Ramos (cell line): ENCODE measurements around the gene USP32.
"Not testable (repeated sequence)": the region's sequence is repeated elsewhere in the genome, so short reads cannot be mapped to it uniquely, and the experiment has no call there.

Experiments
- in situ Hi-C: fragments of 300-500 bp; cut with MboI; formaldehyde crosslinking; loops from one replicate; pipeline ENCODE4 v1.14.3; 2022; ENCODE audit warnings: low sequenced_read_pairs; ENCODE audit not compliant: unreplicated experiment

USP32 gene

DNA sequence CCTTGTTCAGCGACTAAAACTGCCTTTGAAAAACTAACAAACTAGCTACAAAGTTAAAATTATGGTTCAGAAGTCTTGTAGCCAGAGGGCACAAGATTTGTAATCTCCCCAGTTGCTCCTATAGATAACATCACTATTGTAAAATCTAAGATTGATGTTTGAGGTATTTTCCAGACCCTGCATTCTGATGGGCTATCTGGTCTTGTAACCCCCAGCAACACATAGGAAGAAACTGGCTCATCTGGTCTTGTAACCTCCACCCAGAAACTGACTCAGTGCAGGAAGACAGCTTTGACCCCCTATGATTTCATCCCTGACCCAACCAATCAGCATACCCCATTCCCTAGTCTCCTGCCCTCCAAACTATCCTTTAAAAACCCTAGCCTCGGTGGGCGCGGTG, 18.1 kb upstream of the USP32 start:
- in situ Hi-C loops, result no loop called here

DNA sequence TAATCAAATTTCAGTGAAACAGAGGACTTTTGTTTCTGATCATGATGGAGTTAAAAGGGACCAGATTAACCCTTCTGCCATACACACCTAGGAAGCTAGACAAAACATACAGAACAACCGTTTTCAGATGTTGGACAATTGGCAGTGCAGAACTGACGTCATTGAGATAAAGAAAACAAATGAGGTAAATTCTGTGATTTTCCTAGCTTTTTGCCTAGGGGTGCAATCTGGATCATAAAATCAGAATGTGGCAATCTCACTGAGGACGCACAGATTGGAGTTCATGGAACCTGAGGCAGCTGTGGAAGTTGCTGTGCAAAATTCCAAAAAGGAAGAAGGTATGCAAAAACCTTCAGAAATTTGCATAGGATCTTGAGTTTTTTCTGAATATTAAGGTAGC, 15.0 kb upstream of the USP32 start:
- in situ Hi-C loops, result no loop called here

DNA sequence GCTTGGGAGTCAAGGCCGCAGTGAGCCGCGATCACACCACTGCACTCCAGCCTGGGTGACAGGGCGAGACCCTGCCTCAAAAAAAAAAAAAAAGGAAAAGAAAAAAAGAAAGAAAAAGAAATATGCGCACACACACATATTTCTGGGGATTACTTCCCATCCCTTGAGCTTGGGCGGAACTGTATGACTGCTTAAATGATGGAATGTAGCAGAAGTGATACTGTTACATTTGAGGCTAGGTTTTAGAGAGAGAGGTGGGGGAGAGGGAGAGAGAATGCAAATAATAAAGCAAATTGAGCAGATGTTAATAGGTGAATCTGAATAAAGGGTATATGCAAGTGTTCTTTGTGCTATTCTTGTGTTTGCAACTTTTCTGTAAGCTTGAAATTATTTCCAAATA, 12.0 kb upstream of the USP32 start:
- in situ Hi-C loops, result no loop called here

DNA sequence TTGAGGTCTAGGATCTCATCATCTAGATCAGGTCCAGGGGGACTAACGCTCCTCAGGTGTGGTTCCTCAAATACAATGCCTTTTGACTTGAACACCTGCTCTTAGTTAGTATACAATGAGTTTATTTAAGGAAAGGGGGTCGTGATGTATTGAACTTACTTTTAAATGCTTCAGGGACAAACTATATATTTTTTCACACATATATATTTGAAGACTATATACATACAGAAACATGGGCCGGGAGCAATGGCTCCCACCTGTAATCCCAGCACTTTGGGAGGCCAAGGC, 11.5 kb upstream of the USP32 start:
- in situ Hi-C loops, result no loop called here

DNA sequence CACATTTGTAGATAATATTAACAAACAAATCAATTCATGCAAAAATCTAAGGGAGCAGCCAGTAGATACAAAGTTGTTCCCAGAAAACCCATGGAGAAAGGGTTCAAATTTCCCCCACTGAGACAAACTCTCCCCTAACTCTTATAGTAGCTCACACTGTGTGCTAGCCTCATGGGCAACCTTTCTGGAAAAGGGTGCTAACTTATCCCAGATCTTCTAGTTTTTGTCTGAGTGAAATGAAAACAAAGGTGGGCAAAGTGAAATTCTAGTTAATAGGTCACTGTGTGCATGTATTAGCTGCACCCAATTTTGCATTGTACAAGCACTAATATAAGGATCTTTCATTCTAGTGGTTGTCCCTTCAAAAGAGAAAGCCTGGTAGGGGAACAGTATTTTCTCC, 9.9 kb upstream of the USP32 start:
- in situ Hi-C loops, result no loop called here

DNA sequence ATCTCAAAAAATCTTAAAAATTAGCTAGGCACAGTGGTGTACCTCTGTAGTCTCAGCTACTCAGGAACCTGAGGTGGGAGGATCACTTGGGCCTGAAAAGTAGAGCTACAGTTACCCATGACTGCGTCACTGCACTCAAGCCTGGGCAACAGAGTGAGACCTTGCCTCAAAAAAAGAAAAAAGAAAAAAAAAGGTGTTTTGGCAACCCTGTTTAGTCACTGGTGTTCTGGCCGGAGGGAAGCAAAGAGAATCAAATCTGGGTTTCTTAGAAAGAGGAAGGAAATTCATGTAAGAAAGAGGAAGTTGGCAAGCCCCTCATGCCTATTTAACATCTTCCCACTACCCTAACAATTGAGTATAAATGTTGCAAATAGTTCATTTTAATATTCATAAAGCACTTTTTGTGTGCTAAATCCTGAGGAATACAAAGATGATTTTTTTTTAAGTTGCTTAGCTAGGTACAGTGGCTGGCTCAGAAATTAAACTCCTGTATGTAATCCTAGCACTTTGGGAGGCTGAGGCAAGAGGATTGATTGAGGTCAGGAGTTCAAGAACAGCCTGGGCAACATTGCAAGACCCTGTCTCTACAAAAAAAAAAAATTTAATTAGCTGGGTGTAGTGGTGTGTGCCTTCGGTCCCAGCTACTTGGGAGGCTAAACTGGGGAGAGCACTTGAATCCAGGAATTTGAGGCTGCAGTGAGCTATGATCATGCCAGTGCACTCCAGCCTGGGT, 6.5 kb upstream of the USP32 start:
- in situ Hi-C loops, result no loop called here

DNA sequence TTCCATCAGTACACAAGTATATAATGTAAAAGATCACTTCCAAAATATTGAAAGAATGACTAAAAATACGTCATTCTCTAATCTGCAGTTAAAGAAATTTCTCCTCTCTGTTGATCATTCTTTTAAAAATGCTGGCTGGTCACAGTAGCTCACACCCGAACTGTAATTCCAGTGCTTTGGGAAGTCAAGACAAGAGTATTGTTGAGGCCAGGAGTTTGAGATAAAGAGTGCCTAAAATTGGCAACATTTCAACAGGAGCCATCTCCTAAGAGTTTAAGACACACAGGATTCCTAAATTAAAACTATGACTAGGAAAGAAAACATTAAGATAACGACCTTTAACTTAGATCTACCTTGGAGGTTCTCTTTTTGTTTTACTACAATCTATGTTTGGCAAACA, 4.5 kb upstream of the USP32 start:
- in situ Hi-C loops, result no loop called here

DNA sequence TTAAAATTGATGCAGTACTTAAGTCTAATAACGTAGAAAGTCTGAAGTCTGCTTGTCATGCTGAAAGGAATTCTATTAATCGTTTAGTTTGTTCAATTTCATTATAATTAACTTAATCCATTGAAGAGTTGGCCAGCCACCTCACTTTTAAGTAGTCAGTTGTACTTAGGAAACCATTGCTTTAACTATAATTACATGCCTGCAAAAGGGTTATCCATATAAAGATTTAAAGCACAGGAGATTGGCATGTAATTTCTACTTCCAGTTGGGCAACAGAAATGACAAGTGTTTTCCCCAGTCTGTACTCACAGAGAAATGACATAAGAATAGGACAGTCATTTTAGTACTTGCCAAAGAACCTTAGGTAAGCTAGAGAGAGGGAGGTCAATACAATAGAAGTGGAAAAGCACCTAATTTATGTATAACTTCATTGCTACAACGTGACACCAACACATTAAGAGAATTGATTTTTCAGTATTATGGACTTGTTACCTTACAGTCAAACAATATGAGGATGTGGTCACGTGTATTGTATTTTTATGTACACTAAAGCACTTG, 3.7 kb upstream of the USP32 start:
- in situ Hi-C loops, result no loop called here

DNA sequence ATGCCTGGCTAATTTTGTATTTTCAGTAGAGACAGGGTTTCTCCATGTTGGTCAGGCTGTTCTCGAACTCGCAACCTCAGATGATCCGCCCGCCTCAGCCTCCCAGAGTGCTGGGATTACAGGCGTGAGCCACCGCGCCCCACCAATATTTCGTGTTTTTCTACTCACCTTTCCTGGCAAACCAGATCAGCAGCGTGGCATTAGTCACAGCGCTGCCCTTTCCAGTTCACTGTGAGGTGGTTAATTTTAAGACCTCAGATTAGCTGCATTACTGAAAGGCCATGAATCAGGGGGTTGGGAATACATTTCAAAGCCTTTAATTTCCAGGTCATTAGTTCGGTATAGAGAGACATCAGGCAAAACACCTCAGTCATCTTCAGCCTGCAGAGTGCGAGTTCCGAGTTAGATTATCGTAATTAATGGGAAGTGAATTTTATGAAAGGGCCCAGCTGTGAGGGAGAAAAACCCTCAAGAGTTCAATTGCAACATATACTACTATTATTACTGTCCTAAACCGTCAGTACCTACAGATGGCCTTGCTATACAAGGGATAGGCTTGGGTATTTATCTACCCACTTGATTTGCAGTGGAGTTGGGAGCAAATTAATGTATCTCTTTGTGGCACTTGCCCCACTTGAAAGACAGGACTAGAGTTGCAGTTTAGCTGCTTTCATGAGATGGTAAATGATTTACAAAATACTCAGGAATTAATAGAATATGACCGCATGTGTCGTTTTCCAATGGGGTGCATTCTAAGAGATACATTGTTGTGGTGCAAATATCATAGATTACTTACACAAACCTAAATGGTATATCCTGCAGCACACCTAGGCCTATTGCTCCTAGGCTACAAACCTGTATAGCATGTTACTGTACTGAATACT, 2.1 kb upstream of the USP32 start:
- in situ Hi-C loops, result no loop called here

DNA sequence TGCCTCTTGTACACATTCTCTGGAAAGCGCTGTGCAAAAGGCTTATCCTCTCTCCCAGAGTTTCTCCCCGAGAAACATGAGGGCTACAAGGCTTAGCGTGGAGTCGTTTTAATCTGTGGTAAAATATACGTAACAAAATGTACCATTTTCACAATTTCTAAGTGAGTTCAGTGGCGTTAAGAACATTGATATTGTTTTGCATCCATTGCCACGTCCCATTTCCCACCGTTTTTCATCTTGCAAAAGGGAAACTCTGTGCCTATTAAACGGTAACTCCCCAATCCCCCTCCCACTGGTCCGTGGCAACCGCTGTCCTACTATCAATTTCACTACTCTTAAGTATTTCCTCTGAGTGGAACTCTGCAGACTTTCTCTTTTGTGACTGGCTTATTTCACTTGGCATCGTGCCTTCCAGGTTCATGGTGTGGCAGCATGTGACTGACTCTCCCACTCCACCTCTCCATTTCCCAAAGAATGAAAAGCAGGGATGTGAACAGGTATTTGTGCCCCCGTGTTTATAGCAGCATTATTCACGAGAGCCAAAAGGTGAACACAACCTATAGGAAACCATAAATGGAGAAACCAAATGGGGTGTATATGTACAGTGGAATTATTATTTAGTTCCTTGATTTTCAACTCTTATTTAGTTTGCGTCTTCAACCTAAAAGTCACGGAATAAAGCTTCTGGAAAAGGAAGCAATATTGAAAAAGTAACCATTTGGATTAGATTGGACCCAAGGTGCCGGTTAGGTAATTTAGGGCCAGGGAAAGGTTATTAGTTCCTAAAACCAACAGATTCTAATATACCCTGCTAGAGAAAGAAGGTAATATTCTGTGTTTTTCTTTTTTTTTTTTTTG, 1.1 kb upstream of the USP32 start:
- in situ Hi-C loops, result no loop called here

DNA sequence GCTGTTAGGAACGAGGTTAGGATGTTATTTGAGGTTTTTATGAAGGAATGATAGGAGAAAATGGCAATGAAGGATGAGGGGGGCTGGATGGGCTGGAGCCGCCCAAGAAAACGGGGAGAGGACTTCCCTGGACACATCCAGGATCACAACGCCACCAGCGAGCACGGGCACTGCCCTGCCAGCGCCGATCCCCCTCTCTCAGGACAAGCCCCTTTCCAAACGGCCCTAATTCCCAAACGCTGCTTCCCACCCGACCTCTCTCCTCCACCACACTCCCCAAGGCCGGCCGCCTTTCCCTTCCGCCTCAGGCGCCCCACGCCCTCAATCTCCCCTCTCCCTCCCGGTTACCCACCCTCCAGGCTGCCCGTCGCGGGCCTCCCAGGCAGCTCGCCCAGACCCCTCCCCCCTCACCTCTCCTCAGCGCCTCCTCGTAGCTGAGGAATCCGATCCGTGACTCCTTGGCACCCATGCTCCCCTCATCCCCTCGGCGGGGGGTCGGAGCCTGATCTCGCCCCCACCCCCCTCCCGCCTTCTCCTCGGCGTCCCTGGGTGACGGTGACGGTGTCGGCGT, 377 bp downstream of the USP32 start:
- in situ Hi-C loops, result no loop called here

DNA sequence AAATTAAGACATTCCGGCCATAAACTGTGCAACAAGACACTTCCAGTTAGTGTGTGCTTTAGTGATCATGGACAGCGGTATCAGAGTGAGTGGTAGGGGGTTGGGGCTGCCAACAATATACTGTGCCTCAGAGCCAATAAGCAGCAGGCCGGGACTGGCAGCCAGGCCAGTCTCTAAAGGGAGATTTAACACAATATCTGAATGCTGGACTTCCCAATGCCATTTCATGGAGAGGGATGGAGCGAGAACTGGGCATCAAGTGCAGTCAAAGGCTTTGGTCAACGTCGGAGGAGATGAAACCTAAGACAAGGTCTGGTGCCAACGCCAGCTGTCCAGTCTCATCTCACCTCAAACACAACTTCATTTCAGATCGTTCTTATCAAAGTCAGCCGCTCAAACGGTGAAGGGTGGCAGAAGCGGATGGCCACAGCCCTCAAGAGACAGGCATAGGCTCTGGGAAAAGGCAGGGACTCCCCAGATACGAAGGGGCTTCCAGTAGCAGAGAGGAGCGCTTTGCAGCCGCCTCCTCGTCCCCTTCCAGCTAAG, 935 bp downstream of the USP32 start:
- in situ Hi-C loops, result no loop called here

DNA sequence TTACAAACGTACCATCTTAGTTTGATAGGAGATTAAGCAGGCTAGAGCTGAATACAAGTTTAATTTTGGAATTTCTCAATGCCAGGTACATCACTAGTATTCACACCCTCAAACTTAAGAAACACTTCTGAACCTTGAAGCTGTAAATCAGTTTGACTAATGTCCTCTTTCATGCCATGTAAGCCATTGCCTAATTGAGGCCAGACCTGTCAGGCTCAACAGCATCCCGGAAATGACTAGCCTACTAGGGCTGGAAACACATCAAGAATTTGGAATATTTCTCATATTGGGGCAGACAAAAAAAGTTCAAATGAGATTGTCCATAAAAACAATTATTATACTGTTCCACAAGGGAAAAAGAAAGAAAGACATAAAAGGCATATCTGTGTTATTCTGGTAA, 1.7 kb downstream of the USP32 start:
- in situ Hi-C loops, result no loop called here

DNA sequence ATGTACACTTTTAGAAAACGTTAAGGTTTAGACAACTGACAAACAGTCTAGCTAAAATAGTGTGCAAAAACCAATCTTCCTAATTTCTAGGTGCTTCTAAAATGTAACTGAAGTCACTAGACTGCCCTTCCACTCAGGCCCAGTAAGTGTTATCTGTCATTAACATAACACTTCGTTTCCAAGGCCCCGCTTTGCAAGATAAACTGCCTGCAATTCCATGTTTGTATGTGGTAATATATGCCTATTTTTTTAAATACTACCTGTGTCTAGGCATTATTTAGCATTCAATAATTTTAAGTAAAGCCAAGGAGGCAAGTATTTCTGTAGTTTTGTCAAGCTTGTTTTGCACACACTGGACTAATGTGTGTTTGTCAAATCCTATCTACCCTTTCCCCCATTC, 3.2 kb downstream of the USP32 start:
- in situ Hi-C loops, result no loop called here

DNA sequence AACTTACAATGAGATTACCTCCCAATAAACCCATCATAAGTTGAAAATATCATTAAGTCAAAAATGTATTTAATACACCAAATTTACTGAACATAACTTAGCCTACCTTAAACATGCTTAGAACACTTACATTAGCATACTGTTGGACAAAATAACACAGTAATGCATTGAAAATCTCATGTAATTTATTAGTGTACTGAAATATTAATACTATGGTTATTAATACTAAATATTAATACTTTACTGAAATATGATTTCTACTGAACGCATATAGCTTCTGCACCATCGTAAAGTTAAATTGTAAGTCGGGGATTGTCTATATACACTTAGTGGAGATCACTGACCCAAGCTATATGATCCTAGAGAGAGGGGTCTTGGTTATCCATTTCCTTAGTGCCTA, 4.3 kb downstream of the USP32 start:
- in situ Hi-C loops, result no loop called here

DNA sequence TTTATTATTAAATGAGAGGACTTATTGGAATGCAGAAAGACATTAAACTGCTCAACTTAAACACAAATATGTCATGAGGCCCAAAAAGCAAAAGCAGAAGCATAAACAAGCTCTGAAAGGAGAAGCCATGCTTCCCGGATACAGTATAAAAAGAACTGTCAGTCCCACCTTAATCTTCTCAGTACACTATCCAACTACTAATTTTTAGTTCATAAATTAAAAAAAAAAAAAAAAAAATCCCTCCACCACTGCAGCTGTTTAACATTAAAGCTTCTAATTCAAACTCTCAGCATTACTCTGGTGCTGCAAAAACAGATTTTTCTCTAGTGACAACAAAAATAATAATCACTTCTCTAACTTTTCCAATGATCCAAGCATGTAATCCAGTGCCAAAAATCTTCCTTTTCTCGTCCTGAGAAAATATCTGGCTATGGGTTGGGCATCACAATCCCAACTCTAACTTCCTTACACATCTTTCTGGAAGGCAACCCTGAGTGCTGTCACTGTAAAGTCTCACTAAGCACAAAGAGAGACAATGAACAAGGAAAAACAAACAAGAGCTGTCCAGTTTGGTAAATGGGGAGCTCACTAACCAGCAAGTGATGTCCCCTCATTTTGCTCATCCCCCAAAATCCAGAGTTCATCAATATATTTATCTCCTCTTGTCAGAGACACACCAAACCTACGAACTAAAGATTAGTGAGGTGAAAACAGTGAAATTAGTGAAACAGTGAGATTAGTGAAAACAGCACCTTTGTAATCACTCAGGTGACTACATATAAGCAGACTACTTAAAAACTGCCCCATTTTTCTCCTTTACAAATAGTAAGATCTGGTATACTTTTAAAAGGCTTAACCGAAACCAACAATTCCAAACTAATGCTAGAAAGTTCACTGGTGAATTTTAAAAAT, 5.5 kb downstream of the USP32 start:
- in situ Hi-C loops, result no loop called here

DNA sequence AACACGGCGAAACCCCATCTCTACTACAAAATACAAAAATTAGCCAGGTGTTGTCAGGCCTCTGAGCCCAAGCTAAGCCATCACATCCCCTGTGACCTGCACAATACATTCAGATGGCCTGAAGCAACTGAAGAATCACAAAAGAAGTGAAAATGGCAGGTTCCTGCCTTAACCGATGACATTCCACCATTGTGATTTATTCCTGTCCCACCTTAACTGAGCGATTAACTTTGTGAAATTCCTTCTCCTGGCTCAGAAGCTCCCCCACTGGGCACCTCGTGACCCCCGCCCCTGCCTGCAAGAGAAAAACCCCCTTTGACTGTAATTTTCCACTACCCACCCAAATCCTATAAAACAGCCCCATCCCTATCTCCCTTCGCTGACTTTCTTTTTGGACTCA, 7.0 kb downstream of the USP32 start:
- in situ Hi-C loops, result not testable (repeated sequence)

DNA sequence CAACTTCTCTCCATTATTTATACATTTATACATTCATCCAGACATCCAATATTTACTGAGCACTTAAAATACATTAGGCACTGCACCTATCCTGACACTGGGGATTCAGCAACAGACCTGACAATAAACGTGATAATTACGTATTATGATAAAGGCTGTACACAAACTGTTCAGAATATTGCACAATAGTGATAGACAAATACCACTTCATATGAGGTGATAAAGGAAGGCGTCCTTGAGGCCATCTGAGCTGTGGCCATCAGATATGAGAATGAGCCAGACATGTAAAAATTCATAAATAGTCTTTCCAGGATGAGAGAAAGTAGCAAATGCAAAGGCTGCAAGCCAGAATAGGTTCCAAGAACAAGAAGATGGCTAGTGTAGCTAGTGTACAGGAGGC, 8.6 kb downstream of the USP32 start:
- in situ Hi-C loops, result no loop called here

DNA sequence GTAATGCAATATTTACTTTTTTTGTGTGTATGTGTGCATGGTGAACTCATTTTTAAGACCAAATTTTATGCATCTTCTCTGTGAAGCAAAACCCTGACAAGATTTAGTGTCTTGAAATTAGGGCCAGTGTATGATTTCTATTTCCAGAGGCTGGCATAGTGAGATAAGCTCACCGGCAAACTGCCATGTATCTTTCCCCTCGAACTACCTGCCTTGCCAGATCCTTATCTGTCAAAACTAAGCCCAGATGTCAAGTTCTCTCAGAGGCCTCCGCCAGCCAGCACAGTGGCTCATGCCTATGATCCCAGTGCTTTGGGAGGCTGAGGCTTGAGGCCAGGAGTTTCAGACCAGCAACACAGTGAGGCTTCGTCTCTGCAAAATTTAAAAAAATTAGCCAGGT, 10.0 kb downstream of the USP32 start:
- in situ Hi-C loops, result no loop called here
